HG03571 (cell line): ENCODE measurements around the gene TNIK.
A peak's percentile ranks its signal among the peaks of the same experiment; 100 is the strongest.
"Not testable (repeated sequence)": the region's sequence is repeated elsewhere in the genome, so short reads cannot be mapped to it uniquely, and the experiment has no call there.

Experiments
- ATAC-seq: cut with Tn5 transposase; IDR thresholded peaks from one replicate; pipeline ENCODE4 v1.9.1; 2021; ENCODE audit not compliant: unreplicated experiment

Gene TNIK

DNA sequence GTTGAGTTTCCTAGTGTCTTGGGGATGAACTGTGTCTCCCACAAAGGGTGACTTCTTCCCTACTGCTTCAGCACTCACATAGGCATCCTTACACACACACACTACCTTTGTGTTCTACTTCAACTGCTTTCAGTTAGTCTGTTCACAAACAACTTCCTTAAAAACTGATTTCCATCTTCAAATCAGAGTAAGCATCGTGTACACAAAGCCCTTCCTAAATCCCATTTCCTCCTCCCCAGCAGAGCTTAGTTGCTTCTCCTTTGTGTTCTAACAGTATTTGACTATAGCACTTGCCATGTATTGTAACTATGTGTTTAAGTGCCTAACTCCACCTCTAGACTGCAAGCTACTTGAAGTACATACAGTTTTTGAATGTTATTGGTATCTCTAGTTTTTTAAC is 71.7 kb downstream of the TNIK start:
- no peak for ATAC-seq

DNA sequence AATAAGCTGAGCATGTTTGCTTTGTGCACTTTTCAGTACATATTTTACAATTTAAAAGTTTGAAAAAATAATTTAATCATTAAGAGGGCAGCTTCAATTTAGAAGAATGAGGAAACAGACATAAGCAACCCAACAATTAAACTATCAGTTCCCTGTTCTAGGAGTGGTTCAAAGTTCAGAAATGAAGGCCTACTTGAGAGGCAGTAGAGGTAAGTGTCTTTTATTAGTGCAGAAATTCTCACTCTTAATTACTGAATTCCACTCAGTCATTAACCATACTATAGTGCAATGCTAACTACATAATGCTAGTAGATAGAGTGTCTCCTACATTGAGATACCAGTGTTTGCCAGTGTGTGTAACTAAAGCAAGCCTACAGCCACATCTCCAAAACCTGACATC is 73.1 kb downstream of the TNIK start:
- ATAC-seq = no peak

DNA sequence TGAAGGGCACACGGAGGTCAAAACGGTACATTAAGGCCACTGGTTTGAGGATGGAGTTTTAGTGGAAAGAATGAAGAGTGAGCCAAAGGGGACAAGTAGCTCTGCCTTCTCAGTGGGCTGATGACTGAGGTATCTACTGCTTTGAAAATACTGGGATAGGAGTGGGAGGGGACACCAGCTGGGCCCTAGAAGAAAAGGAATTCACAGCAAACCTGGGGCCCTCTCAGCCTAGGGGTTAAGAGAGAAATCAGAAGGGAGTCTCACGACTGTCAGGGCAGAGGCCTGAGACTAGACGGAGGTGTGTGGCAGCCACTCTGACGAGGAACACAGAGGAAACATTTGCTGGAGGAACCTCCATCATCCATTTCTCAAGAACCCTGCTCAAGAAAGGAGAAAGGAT is 75.1 kb downstream of the TNIK start:
- no peak for ATAC-seq

DNA sequence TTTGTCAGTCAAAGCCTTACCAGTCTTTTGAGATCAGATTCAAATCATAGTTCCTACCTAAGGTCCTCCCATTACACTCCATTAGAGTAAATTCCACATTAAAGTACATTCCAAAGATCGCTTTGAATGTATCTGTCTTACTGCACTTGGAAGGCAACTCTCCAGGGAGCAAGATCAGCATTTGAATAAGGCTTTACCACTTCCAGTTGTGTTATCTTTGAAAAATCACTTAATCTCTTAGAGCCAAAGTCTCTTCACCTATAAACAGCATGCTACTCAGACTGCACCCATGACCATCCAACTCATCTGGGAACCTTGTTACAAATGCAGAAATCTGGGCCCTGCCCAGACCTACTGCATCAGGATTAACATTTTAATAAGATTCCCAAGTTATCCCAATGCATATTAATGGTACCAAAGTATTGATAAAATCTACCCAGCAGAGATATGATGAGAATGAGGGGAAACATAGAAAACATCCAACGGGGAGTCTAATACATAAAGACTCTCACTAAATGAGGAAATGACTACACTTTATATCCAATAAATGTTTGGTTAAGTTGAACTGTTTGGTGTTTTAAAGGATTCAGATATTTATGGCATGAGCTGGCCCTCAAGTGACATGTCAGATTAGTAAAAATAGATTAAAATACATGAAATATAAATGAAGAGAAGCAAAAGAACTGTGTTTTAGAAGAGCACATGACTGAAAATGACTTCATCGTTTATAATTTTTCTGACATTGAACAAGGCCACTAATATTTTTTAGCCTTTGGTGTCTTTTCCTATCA is 75.9 kb downstream of the TNIK start:
- no peak for ATAC-seq

DNA sequence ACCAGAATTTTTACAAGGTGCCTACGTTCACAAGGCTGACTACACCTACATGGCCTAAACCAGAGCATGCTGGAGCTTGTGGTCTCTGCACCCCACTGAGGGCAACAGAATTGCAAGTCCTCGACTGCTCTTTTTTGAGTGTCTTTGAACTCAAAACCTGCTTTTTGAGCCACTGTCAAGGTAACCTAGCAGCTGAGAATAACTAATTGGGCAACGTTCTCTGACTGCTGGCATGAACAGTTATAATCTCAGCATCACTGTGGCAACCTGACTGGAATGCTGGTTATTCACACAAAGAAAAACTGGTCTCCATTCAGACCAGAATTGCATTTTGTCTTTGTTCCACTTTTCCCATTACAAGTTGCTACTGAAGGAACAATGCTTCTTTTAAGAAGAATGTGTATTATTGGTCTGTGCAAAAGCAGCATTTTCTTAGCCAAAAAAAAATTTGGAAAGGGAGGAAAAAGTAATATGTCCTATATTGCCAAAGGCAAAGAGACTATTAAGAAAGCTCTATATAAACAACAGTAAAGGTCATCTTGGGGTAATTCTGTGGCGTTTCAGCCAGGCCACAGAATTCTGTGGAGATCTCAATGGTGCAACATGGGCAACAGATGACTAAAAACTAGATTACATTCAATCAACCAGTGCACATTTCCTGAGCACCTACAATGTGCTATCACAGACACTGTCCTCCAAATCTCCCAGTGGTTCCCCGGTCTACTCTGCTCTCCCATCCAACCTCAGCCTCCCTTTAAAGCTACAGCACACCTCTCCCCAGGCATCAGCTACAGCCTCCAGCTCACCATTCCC is 76.8 kb downstream of the TNIK start:
- peak; percentile 62 for ATAC-seq

DNA sequence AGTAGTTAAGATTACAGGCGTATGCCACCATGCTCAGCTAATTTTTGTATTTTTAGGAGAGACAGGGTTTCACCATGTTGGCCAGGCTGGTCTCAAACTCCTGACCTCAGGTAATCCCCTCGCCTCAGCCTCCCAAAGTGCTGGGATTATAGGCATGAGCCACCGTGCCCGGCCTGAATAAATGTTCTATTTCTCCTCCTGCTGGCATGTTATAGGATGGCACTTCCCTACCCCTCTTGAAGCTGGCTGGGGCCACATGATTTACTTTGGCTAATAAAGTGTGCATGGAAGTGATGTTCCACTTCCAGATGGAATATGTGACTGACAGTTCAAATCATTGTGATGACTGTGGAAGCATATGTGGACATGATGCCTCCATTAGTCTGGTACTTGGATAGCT is 77.9 kb downstream of the TNIK start:
- ATAC-seq = not testable (repeated sequence)

DNA sequence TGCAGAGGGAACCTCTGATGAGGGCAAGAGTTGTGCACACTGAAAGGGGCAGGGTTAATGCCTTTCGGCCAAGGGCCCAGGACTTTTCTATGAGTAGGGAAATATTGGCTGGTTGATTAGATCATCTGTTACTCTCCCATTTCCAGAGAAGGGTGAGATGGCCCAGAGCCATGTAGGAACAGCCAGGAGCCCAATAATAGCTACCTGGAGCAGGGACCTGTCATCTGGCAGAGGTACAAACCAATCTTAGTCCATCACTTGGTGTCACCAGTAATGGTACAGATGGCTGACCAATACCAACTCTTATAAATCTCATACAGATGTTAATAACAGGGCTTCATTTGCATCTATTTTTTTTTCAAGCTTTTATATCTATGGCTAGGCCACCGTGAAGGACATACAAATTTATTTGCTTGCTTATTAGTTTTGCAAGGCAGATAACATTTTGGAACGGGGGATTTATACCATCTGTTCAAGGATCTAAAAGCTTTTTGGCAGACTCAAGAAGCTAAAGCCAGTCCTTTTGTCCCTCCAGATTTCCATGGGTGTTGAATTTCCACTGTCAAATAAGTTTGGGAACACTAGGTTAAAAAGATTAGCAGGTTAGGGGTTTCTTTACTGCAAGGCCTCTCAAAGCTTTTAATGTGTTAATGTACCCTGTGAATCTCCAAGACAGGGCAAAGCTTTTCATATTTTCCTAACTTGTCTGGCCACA is 79.3 kb downstream of the TNIK start:
- no peak for ATAC-seq

DNA sequence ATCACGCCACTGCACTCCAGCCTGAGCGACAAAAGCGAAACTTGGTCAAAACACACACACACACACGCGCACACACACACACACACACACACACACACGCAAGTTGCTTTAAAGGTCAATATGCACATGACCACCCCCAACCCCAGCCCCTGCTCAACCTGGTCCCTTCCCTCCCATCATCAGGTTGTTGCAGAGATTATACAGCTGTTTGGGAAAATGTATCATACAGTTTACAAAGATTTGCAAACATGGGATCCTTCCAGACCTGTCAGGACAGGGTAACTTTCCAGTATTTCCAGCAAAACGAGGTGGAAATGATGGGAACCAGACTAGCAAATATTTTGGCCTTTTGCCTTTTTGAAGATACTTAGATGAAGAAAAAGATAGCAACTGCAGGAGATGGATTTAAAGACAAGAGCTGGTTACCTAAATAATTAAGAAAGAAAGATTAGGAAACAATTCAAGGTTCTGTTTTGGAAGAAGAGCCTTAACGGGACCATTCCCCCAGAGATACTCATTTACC is 80.2 kb downstream of the TNIK start:
- ATAC-seq = no peak

DNA sequence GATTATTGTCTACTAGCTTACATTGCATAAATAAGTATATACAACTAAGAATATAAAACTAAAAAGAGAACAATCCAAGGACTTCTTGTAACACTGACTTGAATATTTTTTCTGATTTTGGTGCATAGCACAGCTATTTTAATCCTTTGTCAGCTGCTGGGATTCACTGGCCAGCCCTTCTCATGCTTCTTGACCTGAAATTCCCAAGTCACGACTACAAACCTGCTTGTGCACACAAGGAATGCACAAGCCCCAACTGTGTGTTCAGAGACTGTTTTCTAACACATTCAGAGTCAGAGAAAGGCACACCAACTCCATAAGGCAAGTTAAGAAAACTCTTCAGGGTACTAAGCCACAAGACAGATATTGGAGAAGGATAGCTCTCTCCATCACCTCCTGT is 80.9 kb downstream of the TNIK start:
- no peak for ATAC-seq

DNA sequence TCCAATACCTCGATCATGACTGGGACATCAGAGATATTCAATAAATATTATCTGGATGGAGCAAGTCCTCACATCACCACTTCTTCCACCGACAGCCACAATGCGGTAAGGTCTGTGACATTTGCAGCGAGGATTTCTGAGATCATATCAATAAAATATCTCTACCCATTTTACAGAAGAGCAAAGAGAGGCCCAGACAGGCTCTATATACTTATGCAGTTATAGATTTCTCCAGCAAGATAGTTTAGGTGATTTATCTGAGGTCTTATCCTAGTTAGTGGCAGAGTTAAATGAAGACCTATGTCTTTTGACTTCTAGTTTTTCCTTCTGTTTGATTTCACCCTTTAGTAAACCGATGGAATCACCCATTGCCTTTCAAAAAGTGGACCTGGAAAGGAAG is 81.6 kb downstream of the TNIK start:
- ATAC-seq = no peak

DNA sequence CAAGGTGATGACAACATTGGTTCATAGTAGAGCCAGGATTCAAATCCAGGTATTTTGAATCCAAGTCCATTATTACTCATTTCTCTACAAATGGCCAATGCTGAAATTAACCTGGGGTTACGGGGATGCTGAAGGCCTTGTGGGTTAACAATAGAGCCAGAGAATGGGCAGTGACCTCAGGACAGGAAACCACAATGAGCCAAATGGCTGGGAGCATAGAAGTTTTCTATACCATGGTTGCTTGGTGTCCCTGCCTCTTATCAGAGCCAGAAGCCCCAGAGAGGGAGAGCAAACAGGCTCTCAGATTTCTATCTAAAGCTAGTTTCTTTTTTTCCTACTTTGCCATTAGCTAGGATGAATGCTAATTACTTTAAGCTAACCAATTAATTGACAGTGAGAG is 82.3 kb downstream of the TNIK start:
- ATAC-seq = no peak

DNA sequence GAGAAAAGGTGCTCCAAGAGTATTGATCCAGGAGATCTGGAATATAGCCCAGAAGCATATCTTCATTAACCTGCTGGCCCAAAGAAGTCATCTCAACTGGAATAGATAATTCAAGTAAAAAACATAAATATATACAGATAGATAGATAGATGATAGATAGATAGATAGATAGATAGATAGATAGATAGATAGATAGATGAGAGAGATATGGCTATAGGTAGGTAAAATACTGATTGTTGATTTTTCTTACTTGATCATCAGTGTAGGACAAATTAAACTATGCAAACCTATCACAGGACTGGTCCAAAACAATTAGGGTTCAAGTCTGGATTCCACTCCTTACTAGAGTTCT is 83.6 kb downstream of the TNIK start:
- no peak for ATAC-seq

DNA sequence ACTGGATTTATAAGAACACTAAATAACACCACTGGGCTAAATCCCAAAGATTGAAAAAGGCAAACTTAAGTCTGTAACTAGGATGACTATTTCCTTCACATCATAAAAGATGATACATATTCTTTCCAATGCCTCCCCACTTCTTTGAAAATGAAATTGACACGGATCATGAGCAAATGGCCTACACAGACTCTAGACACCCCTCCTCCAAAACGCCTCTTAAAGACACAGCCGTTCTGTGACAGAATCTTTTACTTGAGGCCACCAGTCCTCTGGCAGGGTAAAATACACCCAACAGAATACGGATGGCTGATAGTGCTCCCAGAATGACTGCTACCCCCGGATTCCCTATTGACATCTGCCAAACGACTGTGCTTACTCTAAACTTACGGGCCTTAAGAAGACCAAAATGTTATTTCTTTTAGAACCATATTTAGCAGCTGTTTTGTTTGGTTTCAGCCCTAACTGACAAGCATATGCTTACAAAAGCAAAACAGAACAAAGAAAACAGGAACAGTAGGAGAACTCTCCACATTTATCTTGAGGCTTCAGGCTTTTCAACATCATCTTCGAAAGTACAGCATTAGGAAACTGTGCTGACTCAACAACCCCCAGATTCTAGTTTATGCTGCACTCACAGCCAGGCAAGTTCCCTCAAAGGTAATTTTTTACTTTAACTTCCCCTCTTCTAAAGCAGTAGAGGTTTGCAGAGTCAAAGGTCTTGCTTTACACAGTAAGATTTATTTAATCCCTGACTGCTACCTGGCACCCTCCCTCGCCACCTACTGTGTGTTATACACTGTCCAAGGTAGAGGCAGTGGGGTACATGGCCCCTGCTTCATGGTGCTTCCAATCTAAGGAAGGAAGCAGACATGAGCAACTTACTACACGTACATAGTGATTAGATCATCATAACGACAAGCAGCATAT is 84.3 kb downstream of the TNIK start:
- ATAC-seq = no peak

DNA sequence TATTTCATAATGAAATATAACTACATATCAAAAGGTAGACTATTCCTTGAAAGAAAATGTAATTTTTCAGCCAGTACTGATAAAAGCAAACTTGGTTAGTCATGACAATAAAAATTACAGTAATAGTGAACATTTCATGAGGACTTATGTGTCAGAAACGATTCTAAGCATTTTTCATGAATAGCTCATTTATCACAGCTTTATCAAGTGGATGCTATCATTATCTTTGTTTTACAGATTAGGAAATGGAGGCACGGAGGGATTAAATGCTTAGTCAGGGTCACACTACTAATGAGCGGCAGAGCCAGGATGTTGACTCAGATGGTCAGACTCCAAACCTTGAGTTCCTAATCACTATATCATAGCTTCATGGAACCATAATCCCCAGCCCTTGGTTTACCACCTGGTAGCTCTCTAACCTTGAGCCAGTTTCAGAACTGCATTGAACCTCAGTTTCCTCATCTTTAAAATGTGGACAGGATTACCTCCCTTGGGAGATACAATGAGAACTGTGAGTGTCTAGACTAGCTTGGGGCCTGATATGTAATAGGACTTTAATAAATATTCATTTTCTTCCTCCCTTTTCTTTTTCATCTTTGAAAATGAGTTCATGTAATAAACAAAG is 85.4 kb downstream of the TNIK start:
- no peak for ATAC-seq

DNA sequence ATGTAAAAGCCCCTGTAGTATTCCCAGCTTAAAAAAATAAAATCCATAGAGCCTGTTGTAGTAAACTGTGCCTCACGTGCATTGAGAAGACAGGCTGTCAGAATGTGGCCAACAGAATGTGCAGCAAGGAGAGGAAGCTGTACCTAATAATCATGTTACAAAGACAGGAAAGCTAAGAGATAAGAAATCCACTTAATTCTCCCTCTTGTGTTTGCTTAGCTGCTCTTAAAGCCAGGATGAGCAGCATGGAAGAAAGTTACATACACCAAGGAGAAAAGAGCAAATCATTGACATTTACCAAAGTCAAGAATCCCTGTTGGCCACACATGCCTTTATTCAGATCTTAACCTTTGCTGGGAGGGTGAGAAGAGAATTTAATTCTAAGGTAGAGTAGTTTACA is 85.9 kb downstream of the TNIK start:
- no peak for ATAC-seq

DNA sequence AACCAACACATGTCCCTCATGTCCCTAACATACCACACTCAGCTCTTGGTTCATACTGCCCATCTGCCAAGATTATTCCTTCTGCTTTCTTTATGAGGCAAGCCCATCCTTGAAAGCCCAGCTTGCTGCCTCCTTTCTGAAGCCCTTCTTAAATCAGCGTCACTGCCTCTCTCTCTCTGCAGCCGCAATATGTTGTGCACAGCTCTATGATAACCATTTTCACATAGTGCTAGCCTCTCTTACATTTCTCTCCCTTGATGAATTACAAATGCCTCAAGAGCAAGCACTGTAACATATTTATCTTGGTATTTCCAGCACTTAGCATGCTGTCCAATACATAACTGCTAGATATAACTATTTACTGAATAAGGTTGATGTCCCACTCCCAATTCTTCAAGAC is 86.5 kb downstream of the TNIK start:
- no peak for ATAC-seq

DNA sequence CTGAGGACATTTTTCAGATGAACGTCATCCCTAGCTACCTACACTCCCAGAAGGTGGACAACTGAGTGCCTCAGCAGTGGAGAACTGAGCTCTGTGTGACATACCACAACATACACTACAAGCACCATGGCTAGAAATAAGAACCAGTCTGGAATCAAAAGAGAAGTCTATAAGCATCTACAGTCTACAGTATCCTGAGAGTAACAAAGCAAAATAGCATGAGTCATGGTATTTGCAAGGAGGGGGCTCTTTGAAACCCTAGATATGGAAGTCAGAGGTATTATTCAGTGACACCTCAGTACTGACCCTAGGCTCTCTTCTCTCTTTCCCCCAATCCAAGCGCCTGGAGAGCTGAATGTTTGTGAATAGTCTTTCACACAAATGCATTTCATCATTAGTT is 87.5 kb downstream of the TNIK start:
- no peak for ATAC-seq

DNA sequence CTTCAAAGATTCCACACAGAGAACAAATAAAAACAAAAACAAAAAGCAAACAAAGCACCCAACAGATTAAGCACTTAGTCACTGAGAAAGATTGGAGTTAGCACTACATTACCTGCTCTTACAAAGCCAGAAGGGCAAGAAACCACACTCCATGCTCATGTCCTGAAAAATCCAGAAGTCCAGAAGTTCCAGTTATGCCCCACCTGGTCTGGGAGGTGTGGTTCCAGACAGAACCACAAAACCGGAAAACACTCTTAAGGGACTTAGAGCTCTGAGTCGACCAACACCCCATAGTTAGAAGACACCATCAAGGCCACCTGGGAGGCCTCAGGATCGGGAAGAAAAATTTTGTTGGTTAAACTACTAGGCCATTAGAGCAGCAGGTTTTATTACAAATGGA is 88.9 kb downstream of the TNIK start:
- no peak for ATAC-seq

DNA sequence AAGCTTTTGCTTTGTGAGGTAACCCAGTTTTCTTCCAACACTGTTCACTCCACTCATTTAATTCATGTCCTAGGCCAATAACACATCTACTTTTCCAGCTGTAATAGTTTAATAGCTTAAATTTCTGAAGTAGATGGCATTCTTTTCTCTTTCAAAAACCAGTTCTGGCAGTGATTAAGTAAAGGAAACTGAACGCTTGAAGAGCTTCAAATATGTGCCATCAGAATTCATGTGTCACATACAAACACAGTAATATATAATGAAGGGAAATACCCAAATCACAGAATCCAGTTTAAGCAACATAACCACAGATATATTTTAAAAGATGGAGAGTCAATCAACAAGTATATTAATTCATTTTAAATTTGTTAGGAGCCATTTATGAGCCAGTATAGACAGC is 91.0 kb downstream of the TNIK start:
- ATAC-seq = no peak

DNA sequence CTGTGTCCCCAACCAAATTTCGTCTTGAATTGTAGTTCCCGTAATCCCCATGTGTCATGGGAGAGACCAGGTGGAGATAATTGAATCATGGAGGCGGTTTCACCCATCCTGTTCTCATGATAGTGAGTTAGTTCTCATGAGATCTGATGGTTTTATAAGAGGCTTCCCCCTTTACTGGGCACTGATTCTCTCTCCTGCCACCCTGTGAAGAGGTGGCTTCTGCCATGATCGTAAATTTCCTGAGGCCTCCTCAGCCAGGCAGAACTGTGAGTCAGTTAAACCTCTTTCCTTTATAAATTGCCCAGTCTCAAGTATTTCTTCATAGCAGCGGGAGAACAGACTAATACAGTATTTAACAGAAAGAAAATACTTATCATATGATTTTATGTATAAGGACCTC is 93.5 kb downstream of the TNIK start:
- not testable (repeated sequence) for ATAC-seq
